Astrocyte (in vitro differentiated cells and primary cell): ENCODE measurements around the gene NPPA.

ENCODE experiments used
- EZH2 ChIP-seq: IDR thresholded peaks from 2 replicates; pipeline ENCODE4 v1.6.1; 2012; ENCODE audit warnings: mild to moderate bottlenecking, low read length, inconsistent platforms; ENCODE audit not compliant: insufficient read depth
- TF ChIP-seq, protein P1 (sequence below): IDR thresholded peaks from 2 replicates; pipeline ENCODE4 v1.5.1; 2011; ENCODE audit warnings: low read depth, mild to moderate bottlenecking, inconsistent platforms, low read length, moderate library complexity; ENCODE audit not compliant: insufficient read depth

- TF ChIP-seq, protein P1, sequence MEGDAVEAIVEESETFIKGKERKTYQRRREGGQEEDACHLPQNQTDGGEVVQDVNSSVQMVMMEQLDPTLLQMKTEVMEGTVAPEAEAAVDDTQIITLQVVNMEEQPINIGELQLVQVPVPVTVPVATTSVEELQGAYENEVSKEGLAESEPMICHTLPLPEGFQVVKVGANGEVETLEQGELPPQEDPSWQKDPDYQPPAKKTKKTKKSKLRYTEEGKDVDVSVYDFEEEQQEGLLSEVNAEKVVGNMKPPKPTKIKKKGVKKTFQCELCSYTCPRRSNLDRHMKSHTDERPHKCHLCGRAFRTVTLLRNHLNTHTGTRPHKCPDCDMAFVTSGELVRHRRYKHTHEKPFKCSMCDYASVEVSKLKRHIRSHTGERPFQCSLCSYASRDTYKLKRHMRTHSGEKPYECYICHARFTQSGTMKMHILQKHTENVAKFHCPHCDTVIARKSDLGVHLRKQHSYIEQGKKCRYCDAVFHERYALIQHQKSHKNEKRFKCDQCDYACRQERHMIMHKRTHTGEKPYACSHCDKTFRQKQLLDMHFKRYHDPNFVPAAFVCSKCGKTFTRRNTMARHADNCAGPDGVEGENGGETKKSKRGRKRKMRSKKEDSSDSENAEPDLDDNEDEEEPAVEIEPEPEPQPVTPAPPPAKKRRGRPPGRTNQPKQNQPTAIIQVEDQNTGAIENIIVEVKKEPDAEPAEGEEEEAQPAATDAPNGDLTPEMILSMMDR, result no peak
- TF ChIP-seq EZH2, result no peak
These were observed 30.4 kb downstream of the NPPA start for GRCh38 chr1:11817192-11817591.
